ENCODE results near the gene GP1BB. TPM values are rescaled to one million over a fixed set of nuclear protein-coding genes. Genes with fewer than 3 reads are reported as not detected.

Gene GP1BB
- total and polyA plus RNA-seq, 10 of the 15 experiments (the other 5 are each of a cell fraction or from before 2014, with no cell fraction given): 0.05 to 0.28 (median 0.28) TPM; not detected in 7

- Histone ChIP-seq H3K4me1 (ENCODE audit: control insufficient read depth, insufficient read depth, low read length) (peaks cover 3% of the 10 kb centered on the region), H3K9me3 (replicated peaks; ENCODE audit: control insufficient read depth, insufficient read depth, low read length) (no peaks in the 10 kb centered on the region), H3K4me3 (no peak overlapping the region), H4K20me1 (ENCODE audit: control insufficient read depth, insufficient read depth) (no peaks in the 10 kb centered on the region), H3K9ac (ENCODE audit: control insufficient read depth, insufficient read depth, low read length) (no peak overlapping the region), H2AFZ (ENCODE audit: control insufficient read depth, low read depth, low read length) (no peak overlapping the region), H3K27ac (ENCODE audit: control insufficient read depth, insufficient read depth) (no peak overlapping the region), H3K4me2 (ENCODE audit: control insufficient read depth, insufficient read depth) (no peak overlapping the region), H3K79me2 (ENCODE audit: control insufficient read depth, insufficient read depth, low read length) (no peaks in the 10 kb centered on the region), H3K27me3 (replicated peaks in 1 of 2; ENCODE audit: control insufficient read depth in 2 of 2, insufficient read depth in 2 of 2, low read length in 1 of 2) (peaks cover 2 to 4% of the 10 kb centered on the region in 2 experiments; a peak in 3 of 4 replicates), H3K36me3 (ENCODE audit: control insufficient read depth in 2 of 2, insufficient read depth in 2 of 2, low read length in 1 of 2) (no peaks in the 10 kb centered on the region)
- in situ Hi-C loops (cut with MboI) (no loop called here), intact Hi-C loops (cut with micrococcal nuclease; ENCODE audit: unreplicated experiment) (no loop called here)
- no peak for ATAC-seq
- DNase-seq (ENCODE audit: low read depth, low spot score): no peak
- SMC1A ChIA-PET (ENCODE audit: uncharacterized antibody, unreplicated experiment): no interaction called here
- RAD21 ChIA-PET (ENCODE audit: unreplicated experiment): no interaction called here
- no TSS peak for BruUV-seq (replicated peaks)
- CTCF ChIA-PET: no interaction called here
- FAIRE-seq: no peak
- 22% methylated on average over 19 of the region's 19 CpGs for WGBS (ENCODE audit: insufficient coverage, insufficient replicate concordance, low lambda C conversion rate, missing lambda C conversion rate)
- POLR2A ChIA-PET: no interaction called here
- TF ChIP-seq SKIL (IDR thresholded peaks at IDR 0.05; ENCODE audit: low read depth, poor library complexity, severe bottlenecking): no peak
- TF ChIP-seq ATF2 (IDR thresholded peaks at IDR 0.05; ENCODE audit: low read length): no peak
- TF ChIP-seq BMI1 (IDR thresholded peaks at IDR 0.05; ENCODE audit: borderline replicate concordance): no peak
- no peak for TF ChIP-seq ZNF592 (IDR thresholded peaks at IDR 0.05)
- no peak for TF ChIP-seq CREM (IDR thresholded peaks at IDR 0.05; ENCODE audit: low read depth)
- no peak for TF ChIP-seq ZNF274 (IDR thresholded peaks at IDR 0.05; ENCODE audit: insufficient read depth, insufficient read length)
- no peak for TF ChIP-seq SMC3 (IDR thresholded peaks at IDR 0.05; ENCODE audit: borderline replicate concordance, low read length)
- TF ChIP-seq CBFB (IDR thresholded peaks at IDR 0.05; ENCODE audit: low read depth): no peak
- no peak for TF ChIP-seq NR2F1 (conservative IDR thresholded peaks at IDR 0.05)
- TF ChIP-seq ZNF384 (IDR thresholded peaks at IDR 0.05; ENCODE audit: borderline replicate concordance, low read depth, low read length): no peak
- TF ChIP-seq YY1 (IDR thresholded peaks at IDR 0.05; ENCODE audit: low read depth, low read length): no peak
- no peak for TF ChIP-seq ZBTB11 (CRISPR knock-in tag; IDR thresholded peaks at IDR 0.05)
- TF ChIP-seq BCL11A (IDR thresholded peaks at IDR 0.05; ENCODE audit: low read depth, low read length): no peak
Observed at GRCh38 chr22:19710020-19710768, 13.1 kb upstream of the GP1BB start.
